SK-N-DZ (cell line): ENCODE data around the gene CRIP1. TPM values are rescaled to one million over a fixed set of nuclear protein-coding genes. Genes with fewer than 3 reads are reported as not detected.

Source experiments
- DNase-seq: peaks from one replicate; pipeline ENCODE4 v3.0.0-alpha.2; 2015; ENCODE audit warnings: low spot score
- polyA plus RNA-seq, 2 experiments: library from polyadenylated mRNA; depleted of rRNA; stranded (reverse); fragments of >200 nt; gene quantifications; 2 replicates each; pipeline ENCODE4 v1.2.3, GENCODE V29; 2014

Gene CRIP1
- 3.4 and 16.0 TPM in 2 replicates for polyA plus RNA-seq (2014; cell fraction: cytosol; rRNA removed)
- 12.6 and 15.0 TPM in 2 replicates for polyA plus RNA-seq (2014; cell fraction: nucleus; rRNA removed)

DNA sequence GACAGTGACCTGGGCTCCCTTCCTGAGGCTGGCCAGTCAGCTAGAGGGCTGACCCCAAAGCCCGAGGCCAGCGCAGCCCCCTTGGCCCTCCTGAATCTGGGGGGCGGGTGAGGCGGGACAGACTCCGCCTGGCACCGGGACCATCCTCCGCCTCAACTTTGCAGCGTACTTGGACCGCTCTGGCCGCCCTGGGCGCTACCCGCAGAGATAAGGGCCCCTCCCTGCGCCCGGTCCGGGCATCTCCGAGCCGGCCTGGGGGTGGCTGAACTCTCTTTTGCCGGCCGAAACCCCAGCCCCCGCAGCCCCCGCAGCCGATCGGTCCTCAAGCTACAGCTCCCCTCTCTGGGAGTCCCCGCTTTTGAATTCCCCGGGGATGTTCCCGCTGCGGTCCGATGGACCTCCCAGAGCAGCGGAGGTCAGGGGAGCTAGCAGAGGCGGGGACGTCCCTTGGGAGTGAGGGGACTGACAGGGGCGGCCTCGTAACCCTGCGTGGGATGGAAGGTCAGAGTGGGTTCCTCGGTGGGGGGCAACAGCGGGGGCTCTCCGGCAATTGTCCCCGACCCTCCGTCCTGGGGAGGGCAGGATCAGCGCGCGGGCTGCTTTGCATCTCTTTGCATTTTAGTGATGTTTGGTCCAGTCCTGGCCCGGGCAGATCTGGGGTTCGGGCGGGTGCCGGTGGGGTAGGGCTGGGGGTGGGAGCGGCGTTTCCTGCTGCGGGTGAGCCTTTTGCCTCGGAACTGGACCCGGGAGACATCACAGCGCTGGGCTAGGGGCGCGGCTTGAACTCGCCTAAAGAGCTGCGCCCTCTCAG lies at the start of gene CRIP1:
Gene CRIP1, plus strand, starts transcription at position 724 of the 811 bp plus-strand sequence. CDS start 374 bp downstream, outside the sequence.
- DNase-seq: no peak

DNA sequence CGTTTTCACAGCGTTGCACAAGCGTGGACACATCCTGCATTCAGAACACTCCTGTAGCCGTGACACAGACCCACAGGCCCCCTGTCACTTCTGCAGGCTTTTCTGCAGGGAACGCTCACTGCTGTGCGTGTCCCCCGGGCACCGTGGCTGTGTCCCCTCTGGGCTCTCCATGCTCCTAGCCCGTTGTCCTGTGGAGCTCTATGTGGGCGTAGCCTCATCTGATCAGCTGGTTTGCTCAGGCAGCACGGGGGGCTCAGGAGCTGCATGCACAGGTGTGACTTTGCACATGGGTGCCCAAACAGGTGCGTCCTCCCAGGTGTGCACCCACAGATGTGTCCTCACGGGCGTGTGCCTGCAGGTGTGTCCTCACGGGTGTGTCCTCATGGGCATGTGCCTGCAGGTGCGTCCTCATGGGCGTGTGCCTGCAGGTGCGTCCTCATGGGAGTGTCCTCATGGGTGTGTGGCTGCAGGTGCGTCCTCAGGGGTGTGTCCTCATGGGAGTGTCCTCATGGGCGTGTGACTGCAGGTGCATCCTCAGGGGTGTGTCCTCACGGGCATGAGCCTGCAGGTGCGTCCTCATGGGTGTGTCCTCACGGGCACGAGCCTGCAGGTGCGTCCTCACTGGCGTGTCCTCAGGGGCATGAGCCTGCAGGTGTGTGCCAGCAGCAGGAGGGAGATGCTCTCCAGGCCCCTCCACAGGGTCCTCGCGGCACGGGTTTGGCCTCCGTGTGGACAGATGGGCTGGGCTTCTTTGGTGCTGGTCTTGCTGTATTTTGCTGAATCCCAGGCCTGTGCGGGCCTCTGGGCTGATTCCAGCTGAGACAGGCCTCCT lies 49.6 kb upstream of the CRIP1 start:
- DNase-seq: no peak

DNA sequence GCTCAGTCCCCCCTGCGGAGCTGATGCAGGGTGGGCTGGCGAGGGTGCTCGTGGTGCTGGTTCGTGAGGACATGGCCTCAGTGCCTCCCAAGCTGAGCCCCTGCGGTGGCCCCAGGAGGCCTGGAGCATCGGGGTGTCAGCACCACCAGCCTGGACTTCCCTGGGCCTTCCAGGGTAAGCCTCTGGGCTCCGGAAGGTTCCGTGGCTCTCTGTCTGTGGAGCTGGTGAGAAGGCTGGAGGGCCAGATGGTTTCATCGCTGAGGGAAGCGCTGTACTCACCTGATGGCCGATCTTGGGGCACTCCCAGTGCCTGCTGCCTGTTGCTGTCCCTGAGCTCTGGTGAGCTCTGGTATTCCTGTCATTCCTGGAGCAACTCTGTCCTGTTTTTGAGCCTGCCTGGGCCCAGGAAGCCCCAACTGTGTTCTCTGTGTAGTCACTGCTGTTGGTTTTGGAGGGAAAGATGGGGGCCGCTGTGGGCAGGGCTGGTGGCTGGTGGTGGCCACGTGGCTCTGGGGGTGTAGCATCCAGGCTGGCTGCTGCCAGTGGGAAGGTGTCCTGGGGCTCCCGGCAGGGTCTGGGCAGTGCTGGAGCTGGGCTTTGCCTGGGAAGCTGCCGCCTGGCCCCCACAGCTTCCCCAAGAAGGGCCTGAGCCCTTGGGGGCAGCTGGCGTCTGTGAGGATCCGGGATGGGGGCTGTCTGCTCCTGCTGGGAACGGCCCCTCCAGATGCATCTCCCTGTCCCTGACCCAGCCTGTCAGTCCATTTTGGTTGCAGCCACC lies 48.8 kb upstream of the CRIP1 start:
- no peak for DNase-seq

DNA sequence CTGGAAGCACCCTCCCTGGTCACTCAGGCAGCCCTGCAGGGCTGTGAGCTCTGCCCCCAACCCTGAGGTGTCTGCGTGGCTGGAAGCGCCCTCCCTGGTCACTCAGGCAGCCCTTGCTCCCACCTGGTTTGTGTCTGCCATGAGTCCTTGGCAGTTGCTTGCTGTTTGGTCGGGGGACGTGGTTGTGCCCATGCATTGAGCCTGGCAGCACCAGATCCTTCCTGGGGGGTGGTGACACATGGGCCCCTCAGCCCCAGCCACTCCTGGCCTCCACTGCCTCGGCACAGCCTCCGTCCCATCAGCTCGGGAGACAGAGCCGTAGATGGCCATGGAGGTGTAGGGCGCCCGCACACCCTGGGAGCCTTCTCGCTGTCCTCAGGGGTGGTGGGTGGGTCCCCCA lies 47.5 kb upstream of the CRIP1 start:
- DNase-seq: no peak

DNA sequence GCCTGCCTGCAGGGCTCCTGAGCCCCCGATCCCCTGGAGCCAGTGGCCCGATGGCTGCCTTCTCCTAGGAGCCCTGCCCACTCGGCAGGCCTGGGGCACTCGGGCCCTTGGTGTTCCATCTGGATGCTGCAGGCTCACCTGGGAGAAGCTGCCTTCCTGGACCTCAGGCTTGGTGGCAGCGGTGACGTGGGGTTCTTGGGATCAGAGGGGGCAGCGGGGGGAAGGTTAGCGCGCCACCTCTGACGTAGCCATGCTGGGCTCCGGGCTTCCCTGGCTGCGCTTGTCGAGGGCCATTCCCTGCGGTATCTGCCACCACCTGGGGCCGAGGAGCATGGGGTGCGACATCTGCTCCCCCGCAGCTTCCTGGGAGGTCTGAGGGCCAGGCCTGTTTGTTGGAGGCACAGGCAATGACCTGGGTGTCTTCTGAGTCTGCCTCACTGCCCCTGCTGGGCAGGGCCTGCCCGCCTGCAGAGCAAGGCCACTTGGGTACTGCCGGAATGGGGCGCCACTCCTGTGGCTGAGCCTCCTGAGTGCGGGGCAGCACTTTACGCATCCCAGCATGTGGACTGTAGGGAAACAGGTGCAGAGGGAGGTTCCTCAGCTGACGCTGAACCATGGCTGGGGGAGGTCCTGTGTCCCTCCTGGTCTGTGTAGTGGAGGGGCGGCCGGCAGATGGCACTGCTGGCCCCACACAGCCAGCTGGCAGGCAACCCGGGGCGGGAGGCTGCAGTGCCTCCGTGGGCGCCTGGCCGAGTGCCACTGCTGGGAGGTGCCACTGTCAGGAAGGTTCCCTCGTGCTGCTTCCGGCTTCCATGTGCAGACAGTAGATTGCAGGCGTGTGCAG lies 46.8 kb upstream of the CRIP1 start:
- DNase-seq: no peak

- DNase-seq: no peak
These were observed 46.2 kb upstream of the CRIP1 start for GRCh38 chr14:105440554-105440900.

GRCh38 chr14:105440992-105441391 lies 45.7 kb upstream of the CRIP1 start:
- no peak for DNase-seq

DNA sequence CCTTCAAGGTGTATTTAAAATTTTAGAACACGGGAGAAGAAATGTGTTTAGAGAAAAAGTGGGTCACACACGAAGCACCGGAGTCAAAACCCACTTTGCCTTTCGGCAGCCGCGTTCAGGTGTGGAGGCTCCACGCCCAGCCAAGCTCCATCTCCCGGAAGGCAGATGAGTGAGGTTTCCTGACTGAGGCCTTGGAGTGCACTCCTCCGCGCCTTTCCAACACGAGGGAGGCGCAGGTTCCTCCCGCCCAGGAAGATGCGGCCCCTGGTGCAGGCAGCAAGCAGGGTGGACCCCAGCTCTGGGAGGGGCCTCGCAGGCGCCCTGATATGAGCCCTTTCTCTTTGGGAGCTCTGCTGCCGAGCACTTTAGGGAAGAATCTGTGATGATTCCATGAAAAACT lies 44.6 kb upstream of the CRIP1 start:
- no peak for DNase-seq

DNA sequence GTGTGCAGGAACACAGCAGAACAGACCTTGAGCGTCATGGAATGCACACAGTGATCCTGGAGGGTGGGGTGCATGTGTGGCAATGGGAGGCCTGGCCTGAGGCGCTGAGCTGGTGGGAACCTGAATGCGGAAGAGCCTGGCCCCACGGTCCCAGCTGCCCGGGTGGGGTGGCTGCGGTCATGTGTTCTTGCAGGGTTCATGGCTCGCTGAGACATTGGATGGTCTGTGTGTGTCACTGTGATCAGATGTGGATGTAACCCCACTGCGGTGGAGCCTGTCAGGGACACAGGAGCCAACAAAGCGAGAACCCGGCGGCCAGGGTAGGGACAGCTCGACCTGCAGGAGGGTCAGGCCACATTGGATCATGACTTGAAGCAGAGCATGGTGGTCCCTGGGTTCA lies 43.9 kb upstream of the CRIP1 start:
- DNase-seq: no peak

GRCh38 chr14:105444859-105445258 lies 41.8 kb upstream of the CRIP1 start:
- DNase-seq: no peak

- no peak for DNase-seq
These were observed 41.4 kb upstream of the CRIP1 start for GRCh38 chr14:105445290-105445689.

GRCh38 chr14:105445901-105446845 lies 40.5 kb upstream of the CRIP1 start:
- no peak for DNase-seq

- DNase-seq: no peak
These were observed 39.7 kb upstream of the CRIP1 start for GRCh38 chr14:105446971-105447370.

GRCh38 chr14:105447651-105448640 lies 38.7 kb upstream of the CRIP1 start:
- no peak for DNase-seq

GRCh38 chr14:105448706-105449111 lies 38.0 kb upstream of the CRIP1 start:
- peak; percentile 22 for DNase-seq

DNA sequence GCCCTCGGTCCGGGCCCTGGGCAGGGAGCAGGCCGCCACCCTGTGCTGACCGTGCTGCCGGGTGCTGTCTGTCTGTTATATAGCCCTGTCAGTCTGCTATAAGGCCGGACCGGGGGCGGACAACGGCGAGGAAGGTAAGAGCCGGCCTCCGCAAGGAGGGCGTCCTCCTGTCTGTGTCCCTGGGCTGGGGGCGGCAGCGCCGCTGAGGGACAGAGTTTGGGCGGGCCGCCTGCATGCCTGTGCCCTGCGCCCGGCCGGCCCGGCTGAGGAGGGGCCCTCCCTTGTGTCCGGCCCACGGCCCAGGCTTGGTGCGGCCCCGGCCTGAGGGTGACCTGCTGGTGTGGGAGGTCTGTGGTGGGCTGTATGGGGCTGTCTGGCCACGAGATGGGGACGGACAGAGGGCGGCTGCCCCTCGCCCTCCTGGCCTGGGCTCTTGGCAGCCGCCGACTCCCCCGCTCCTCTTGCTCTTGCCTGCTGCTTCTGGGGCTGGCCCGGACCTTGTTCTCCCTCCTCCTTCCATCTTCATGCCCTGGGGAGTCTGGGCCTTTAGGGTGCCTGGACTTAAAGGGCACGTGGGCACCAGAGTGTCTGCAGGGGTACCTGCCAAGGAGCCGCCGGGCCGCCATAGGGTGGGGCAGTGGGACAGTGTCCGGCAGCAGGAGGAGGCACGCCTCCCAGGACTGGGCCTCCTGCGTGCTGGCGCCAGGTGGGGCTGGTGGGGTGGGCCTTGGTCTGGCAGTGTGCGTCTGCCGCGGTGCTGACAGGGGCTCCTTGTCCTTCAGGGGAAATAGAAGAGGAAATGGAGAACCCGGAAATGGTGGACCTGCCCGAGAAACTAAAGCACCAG lies 37.2 kb upstream of the CRIP1 start:
- no peak for DNase-seq

DNA sequence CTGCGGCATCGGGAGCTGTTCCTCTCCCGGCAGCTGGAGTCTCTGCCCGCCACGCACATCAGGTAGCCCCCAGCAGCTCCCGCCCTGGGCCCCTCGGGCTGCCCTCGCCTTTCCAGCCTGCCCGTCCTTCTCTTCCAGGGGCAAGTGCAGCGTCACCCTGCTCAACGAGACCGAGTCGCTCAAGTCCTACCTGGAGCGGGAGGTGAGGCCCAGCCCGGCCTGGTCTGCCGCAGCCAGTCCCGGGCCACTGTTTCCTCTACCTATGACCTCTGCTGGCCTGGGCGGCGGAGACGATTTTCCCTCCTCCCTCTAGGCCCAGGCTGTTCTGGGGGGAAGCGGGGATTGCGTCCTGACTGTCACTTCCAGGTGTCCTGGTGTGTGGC lies 36.6 kb upstream of the CRIP1 start:
- no peak for DNase-seq
